OCI-M1 (cell line): ENCODE results near the gene FLII.
A peak's percentile ranks its signal among the peaks of the same experiment; 100 is the strongest.

Source experiments
- DNase-seq: peaks from one replicate; lab custom pipeline; 2025; lab: John Stamatoyannopoulos, UW

The FLII gene

DNA sequence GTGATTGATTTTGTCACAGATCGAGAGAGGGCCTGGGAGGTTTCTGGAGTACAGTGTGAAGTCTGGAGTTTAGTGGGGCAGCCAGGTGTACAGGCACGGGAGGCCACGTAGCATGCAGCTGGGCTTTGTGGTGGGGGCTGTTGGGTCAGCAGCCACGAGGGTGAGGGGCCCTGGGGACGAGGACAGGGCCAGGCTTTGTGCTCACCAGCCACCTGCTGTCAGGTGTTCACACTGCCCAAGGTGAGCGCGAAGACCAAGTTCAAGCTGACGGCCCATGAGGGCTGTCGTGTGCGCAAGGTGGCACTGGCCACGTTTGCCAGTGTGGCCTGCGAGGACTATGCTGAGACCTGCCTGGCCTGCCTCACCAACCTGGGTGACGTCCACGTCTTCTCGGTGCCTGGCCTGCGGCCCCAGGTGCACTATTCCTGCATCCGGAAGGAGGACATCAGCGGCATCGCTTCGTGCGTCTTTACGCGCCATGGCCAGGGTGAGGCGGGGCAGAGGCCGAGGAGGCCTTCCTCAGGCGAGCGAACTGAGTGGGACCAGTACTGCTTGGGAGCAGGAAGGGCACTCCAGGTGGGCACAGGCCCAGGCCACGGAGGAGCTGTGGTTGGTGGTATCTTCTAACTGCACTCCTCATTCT, 17.2 kb downstream of the FLII start:
- no peak for DNase-seq

DNA sequence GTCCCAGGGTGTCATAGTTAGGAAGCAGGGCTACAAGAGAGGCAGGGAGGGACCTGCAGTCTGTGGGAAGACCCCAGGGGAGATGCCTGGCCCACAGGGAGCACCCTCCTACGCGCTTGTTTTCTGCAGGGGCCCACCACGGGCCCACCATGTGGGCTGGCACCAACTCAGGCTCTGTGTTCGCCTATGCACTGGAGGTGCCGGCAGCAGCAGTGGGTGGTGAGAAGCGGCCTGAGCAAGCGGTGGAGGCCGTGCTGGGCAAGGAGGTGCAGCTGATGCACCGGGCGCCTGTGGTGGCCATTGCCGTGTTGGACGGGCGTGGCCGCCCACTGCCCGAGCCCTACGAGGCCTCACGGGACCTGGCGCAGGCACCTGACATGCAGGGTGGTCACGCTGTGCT, 18.1 kb downstream of the FLII start:
- no peak for DNase-seq

- DNase-seq, result no peak
Measured at GRCh38 chr17:18238299-18238698, 20.2 kb downstream of the FLII start.

DNA sequence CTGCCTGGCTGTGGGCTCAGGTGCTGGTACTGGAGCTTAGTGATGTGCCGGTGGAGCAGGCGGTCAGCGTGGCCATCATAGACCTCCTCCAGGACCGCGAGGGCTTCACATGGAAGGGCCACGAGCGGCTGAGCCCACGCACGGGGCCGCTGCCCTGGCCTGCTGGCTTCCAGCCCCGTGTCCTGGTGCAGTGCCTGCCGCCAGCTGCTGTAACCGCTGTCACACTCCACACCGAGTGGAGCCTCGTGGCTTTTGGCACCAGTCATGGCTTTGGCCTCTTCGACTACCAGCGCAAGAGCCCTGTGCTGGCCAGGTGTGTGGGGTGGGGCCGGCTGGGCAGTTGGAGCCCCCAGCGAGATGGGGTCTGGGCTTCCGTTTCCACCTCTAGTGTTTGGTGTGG, 21.1 kb downstream of the FLII start:
- DNase-seq, result no peak

- DNase-seq, result no peak
Measured at GRCh38 chr17:18236494-18236893, 22.0 kb downstream of the FLII start.

DNA sequence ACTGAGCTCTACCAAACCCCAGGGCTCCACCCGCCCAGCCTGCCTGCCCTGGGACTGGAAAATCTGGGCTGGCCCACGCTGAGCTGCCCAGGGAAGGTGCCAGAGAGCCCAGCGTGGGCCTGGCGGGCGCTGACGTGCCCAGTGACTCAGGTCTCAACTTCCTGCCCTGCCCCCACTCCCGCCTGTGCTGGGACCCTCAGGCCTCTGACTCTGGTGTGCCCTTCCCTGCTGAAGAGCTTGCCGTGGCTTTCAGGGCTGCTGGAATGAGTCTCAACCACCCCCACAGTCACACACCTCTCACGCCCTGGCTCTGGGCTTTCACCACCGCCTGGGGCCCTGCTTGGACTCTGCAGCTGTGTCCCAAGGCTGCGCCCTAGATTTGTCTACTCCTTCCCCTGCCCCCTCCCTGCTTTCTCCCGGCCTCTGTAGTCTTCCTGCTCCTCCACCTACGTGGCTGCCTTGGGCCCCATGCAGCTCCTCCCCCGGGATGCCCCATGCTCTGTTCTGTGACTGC, 22.7 kb downstream of the FLII start:
- DNase-seq, result no peak

DNA sequence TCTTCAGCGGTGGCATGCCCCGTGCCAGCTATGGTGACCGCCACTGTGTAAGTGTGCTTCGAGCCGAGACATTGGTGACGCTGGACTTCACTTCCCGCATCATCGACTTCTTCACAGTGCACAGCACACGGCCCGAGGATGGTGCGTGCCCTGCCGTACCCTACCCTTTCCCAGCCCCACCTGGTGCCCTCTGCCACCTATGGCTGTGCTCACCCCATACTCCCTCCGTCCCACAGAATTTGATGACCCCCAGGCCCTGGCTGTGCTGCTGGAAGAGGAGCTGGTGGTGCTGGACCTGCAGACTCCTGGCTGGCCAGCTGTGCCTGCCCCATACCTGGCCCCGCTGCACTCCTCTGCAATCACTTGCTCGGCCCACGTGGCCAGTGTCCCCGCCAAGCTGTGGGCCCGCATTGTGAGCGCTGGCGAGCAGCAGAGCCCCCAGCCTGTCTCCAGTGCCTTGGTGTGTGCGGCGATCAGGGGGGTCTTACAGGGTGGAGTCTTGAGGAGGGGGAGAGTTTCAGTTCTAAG, 23.6 kb downstream of the FLII start:
- DNase-seq, result no peak

DNA sequence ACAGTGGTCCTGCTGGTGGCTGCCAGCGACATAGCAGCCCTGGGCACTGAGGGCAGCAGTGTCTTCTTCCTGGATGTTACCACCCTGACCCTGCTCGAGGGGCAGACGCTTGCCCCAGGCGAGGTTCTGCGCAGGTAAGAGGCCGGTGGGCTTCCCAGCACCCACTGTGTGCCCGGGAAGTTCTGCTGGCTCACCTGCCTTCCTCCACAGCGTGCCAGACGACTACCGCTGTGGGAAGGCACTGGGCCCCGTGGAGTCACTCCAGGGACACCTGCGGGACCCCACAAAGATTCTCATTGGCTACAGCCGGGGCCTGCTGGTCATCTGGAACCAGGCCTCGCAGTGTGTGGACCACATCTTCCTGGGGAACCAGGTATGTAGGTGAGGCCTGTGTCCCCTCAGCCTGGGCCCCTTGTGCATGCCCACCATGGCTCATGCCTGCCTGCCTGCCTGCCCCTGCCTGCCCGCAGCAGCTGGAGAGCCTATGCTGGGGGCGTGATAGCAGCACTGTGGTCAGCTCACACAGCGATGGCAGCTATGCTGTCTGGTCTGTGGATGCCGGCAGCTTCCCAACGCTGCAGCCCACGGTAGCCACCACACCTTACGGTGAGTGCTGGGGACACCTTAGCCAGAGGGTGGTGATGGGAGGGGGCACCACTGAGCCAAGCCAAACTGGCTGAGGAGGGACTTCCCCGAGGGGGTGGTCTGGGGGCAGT, 24.6 kb downstream of the FLII start:
- no peak for DNase-seq

DNA sequence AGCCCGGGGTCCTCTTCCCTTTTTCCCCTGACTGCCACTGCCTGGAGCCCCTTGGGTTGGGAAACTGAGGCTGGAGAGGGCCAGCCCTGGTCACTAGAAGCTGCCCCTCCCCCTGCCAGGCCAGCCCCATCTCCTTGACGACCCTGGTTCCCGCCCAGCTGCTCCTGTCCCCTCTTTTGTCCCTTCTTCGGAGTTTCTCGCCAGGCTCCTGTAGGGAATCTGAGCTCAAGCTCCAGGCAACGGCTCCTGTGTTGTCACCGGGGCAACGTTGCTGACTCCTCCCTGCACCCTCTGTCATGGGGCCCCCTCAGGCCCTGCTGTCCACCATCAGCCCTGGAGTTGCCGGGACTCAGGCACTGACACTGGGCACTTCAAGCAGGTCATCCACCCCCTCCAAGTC, 27.4 kb downstream of the FLII start:
- DNase-seq, result no peak

GRCh38 chr17:18230288-18231141, 28.0 kb downstream of the FLII start:
- DNase-seq, result no peak

- no peak for DNase-seq
Measured at GRCh38 chr17:18229771-18230170, 28.8 kb downstream of the FLII start.

GRCh38 chr17:18229254-18229653, 29.3 kb downstream of the FLII start:
- DNase-seq, result no peak

- no peak for DNase-seq
Measured at GRCh38 chr17:18228176-18228682, 30.3 kb downstream of the FLII start.

DNA sequence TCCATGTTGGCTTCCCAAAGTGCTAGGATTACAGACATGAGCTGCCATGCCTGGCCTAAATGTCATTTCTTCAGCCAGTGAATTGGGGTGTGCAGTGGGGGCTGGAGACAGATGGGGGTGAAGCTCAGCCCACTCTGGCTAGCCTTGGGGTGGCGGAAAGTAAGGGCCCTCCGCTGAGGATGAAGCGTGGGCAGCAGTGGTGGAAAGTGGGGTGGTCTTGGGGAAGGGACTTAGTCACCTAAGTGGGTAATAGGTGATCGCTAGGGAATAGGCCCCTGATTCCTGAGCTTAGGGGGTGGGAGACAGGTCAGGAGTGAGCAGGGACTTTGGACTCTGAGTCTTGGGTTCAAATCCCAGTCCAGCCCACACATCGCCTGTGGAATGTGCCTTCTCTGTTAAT, 30.9 kb downstream of the FLII start:
- no peak for DNase-seq

GRCh38 chr17:18226284-18226945, 32.1 kb downstream of the FLII start:
- DNase-seq, result no peak

DNA sequence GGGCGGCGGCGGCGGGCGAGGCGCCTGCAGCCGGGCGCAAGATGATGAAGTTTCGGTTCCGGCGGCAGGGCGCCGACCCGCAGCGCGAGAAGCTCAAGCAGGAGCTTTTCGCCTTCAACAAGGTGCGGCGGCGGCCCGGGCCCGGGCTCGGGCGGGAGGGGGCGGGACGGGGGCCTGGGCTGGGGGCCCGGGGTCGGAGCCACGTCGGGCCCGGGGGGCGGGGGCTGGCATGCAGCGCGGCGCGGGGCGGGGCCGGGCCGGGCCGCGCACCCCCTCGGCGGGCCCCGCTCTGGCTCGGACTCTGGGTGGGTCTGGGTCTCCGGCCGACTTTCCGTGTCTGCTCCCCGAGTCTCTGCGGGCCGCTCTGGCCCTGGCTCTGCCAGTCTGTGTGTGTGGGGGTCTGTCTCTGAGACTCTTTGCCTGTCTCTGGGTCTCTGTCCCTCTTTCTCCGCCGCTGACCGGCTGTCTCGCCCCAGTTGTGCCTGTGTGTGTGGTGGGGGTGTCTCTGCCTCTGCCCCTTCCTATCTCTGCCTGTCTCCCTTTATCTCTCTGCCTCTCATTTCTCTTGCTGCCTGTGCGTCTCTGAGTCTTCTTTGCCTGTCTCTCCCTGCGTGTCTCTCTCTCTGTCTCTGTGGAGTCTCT, 32.8 kb downstream of the FLII start:
- DNase-seq, result peak; percentile 12

GRCh38 chr17:18225121-18225641, 33.4 kb downstream of the FLII start, which contains the start of gene LLGL1:
Gene LLGL1, plus strand, starts transcription at chr17:18225635. Its CDS starts 48 bp downstream, at chr17:18225683.
- DNase-seq, result peak; percentile 89

DNA sequence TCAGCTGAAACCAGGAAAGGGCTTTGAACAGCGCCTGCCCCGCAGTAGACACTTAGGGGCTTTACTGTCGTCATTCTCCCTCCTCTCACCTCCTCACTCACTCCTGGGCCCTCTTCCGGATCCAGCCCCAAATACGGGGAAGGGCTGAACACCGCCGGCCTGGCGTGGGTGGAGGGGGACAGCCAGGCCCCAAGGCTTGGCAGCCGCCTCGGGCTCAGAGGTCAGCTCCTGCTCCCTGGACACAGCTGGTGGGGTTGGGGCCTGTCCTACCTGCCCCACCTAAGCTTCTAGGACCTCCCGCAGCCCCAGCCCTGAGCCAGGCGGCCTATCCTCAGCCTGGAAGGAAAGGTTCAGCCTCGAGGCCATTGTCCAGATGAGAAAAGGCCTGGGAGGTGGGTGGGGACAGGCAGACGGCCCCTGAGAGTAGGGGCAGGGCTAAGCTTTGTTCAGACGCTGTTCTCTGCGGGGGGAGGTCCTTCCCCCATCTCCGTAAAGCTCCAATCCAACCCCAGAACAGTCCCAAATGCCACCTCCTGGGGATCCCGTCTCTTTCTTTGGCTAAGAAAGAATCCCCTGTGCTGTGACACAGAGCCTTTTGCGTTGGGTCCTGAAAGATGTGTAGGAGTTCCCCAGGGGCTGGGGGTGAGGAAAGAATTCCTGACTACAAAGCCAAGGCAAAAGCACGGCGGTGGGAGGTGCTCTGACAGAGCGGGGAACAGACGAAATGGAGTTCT, 34.0 kb downstream of the FLII start:
- DNase-seq, result no peak

GRCh38 chr17:18224053-18224386, 34.5 kb downstream of the FLII start:
- no peak for DNase-seq

- peak; percentile 7 for DNase-seq
Measured at GRCh38 chr17:18218756-18219415, 39.7 kb downstream of the FLII start.
